Smooth muscle cell (in vitro differentiated cells): ENCODE data around the gene DCX. TPM values are rescaled to one million over a fixed set of nuclear protein-coding genes. Genes with fewer than 3 reads are reported as not detected.

Experiments
- DNase-seq: peaks from one replicate; lab custom pipeline; 2025; ENCODE audit not compliant: unreplicated experiment; lab: John Stamatoyannopoulos, UW
- H2AFZ ChIP-seq: fragments of 200-600 bp; sonication (generic); 2 replicates; pipeline ENCODE4 v1.6.0; 2016; ENCODE audit warnings: antibody characterized with exemption, low read depth, mild to moderate bottlenecking
- H3F3A ChIP-seq: fragments of 200-600 bp; sonication (generic); 2 replicates; pipeline ENCODE4 v1.6.0; 2017; ENCODE audit warnings: antibody characterized with exemption, low read depth
- H3K27ac ChIP-seq: fragments of 200-600 bp; sonication (generic); 2 replicates; pipeline ENCODE4 v1.5.1; 2016; ENCODE audit warnings: low read depth, mild to moderate bottlenecking
- H3K27me3 ChIP-seq: fragments of 200-600 bp; sonication (generic); 2 replicates; pipeline ENCODE4 v1.6.1; 2016; ENCODE audit warnings: low read depth, mild to moderate bottlenecking
- H3K36me3 ChIP-seq: fragments of 200-600 bp; sonication (generic); 2 replicates; pipeline ENCODE4 v1.5.1; 2016; ENCODE audit warnings: low read depth
- H3K4me1 ChIP-seq: fragments of 200-600 bp; sonication (generic); 2 replicates; pipeline ENCODE4 v1.5.1; 2016; ENCODE audit warnings: low read depth
- H3K4me2 ChIP-seq: fragments of 200-600 bp; sonication (generic); 2 replicates; pipeline ENCODE4 v1.6.0; 2016; ENCODE audit warnings: mild to moderate bottlenecking
- H3K4me3 ChIP-seq: fragments of 200-600 bp; sonication (generic); 2 replicates; pipeline ENCODE4 v1.5.1; 2016; ENCODE audit warnings: mild to moderate bottlenecking
- H3K79me2 ChIP-seq: fragments of 200-600 bp; sonication (generic); 2 replicates; pipeline ENCODE4 v1.6.0; 2016; ENCODE audit warnings: low read depth, mild to moderate bottlenecking
- H3K9ac ChIP-seq: fragments of 200-600 bp; sonication (generic); 2 replicates; pipeline ENCODE4 v1.6.0; 2016; ENCODE audit warnings: low read depth
- H3K9me3 ChIP-seq: fragments of 200-600 bp; sonication (generic); replicated peaks from 2 replicates; pipeline ENCODE4 v1.5.1; 2016; ENCODE audit warnings: low read depth
- H4K20me1 ChIP-seq: fragments of 200-600 bp; sonication (generic); 2 replicates; pipeline ENCODE4 v1.6.0; 2016; ENCODE audit warnings: low read depth
- WGBS: methylation state at CpG from one replicate; pipeline ENCODE4 v1.1.7; 2016; ENCODE audit warnings: low lambda C conversion rate; 5-methylcytosine and 5-hydroxymethylcytosine counted together
- polyA plus RNA-seq: library from polyadenylated mRNA; unstranded; fragments of >200 nt; fragmentation: Nextera tagmentation; extraction: Ambion mirVana; gene quantifications from 2 replicates; pipeline ENCODE4 v1.2.1, GENCODE V29; 2016
- total RNA-seq: library from RNA; depleted of rRNA; stranded (reverse); fragments of >200 nt; gene quantifications from 2 replicates; pipeline ENCODE4 v1.2.3, GENCODE V29; 2014
- TF ChIP-seq, protein P1 (sequence below): fragments of 200-600 bp; sonication (generic); IDR thresholded peaks from 2 replicates; pipeline ENCODE4 v1.5.1; 2017; ENCODE audit warnings: borderline replicate concordance, mild to moderate bottlenecking, antibody characterized with exemption; ENCODE audit not compliant: insufficient read depth, poor library complexity, severe bottlenecking

The DCX gene
- total and polyA plus RNA-seq, 2 experiments from 2014 or later: 0.09 TPM; not detected in 1

DNA sequence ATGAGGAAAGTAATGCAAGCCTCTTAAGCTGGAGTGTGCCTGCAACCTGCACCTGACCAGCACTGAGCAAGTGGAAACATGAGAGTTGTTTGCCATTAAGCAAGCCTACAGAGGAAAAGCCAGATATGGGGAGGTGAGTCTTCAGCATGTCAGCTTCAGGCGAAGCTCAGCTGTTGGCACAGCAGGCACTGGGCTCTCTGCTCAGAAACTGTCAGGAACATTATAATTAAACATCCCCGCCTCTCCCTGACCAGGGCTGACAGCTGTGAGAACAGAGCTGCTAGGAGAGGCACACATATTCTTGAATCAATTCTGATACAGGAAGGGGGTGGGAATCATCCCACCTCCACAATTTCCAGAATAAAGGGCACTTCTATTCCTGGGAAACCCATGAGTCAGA is 19.0 kb upstream of the DCX start:
- H3K79me2 ChIP-seq: no peaks in the 10 kb centered on the region
- H3K27me3 ChIP-seq: no peaks in the 10 kb centered on the region
- H2AFZ ChIP-seq: no peak overlapping the region
- no peaks in the 10 kb centered on the region for H3K4me1 ChIP-seq
- H3K9ac ChIP-seq: no peak overlapping the region
- H3K4me2 ChIP-seq: no peak overlapping the region
- no peaks in the 10 kb centered on the region for H3K9me3 ChIP-seq
- no peak overlapping the region for H3K4me3 ChIP-seq
- no peak overlapping the region for H3K27ac ChIP-seq
- 78% methylated on average over 2 of the region's 2 CpGs for WGBS
- no peaks in the 10 kb centered on the region for H3F3A ChIP-seq
- TF ChIP-seq, protein P1, sequence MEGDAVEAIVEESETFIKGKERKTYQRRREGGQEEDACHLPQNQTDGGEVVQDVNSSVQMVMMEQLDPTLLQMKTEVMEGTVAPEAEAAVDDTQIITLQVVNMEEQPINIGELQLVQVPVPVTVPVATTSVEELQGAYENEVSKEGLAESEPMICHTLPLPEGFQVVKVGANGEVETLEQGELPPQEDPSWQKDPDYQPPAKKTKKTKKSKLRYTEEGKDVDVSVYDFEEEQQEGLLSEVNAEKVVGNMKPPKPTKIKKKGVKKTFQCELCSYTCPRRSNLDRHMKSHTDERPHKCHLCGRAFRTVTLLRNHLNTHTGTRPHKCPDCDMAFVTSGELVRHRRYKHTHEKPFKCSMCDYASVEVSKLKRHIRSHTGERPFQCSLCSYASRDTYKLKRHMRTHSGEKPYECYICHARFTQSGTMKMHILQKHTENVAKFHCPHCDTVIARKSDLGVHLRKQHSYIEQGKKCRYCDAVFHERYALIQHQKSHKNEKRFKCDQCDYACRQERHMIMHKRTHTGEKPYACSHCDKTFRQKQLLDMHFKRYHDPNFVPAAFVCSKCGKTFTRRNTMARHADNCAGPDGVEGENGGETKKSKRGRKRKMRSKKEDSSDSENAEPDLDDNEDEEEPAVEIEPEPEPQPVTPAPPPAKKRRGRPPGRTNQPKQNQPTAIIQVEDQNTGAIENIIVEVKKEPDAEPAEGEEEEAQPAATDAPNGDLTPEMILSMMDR: no peak
- no peak for DNase-seq
- H4K20me1 ChIP-seq: no peaks in the 10 kb centered on the region
- no peaks in the 10 kb centered on the region for H3K36me3 ChIP-seq

DNA sequence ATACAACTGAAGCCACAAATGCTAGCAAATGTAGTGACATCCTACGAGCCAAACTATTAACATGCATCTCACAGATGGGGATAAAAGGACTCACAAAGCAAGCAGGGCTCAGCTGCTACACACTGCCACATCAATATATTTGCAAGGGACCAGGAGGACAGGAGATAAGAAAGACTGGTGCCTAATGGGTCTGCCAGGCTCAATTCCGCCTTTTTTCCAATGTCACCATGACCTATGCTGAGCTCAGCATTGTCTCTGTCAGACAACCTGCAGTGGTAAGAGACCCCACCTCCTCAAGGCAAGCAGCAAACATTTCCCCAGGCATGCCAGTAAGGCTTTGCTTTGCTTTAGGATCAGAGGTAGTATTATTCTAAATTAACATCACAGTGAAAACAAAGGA is 435 bp downstream of the DCX start:
- TF ChIP-seq, protein P1: no peak
- Histone ChIP-seq H3F3A (no peaks in the 10 kb centered on the region), H3K4me3 (no peak overlapping the region), H3K79me2 (no peaks in the 10 kb centered on the region), H3K9me3 (no peaks in the 10 kb centered on the region), H3K4me1 (peaks cover 14% of the 10 kb centered on the region), H4K20me1 (no peaks in the 10 kb centered on the region), H2AFZ (no peak overlapping the region), H3K27me3 (no peaks in the 10 kb centered on the region), H3K4me2 (no peak overlapping the region), H3K36me3 (no peaks in the 10 kb centered on the region), H3K9ac (no peak overlapping the region), H3K27ac (no peak overlapping the region)
- WGBS: 53% methylated on average over 2 of the region's 2 CpGs
- no peak for DNase-seq

DNA sequence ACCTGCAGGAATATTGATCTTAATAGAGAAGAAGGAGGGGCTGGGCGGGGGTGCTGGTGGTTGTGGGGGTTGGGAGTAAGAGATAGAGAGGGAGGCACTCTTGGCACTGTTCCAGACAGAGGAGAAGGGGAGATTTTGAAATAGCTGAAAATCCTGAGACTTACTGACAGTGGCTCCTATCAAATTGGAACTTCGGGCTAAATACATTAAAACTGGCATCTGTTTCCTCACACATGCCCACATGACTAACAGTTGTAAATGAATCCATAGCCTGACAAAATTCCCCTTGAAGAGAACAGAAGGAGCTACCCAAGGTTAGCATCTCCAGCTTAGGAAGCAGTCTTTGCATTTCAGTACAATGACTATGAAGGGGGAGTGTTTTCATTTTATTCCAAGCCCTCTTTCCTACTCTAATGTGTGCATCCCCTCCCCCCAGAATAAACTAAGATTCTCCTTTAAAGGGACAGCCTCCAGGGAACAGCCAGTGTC is 1.4 kb downstream of the DCX start:
- Histone ChIP-seq H3K4me3 (no peak overlapping the region), H3F3A (no peaks in the 10 kb centered on the region), H4K20me1 (no peaks in the 10 kb centered on the region), H3K4me2 (no peak overlapping the region), H3K9ac (no peak overlapping the region), H3K27me3 (no peaks in the 10 kb centered on the region), H2AFZ (no peak overlapping the region), H3K36me3 (no peaks in the 10 kb centered on the region), H3K27ac (no peak overlapping the region), H3K4me1 (peaks cover 14% of the 10 kb centered on the region), H3K79me2 (no peaks in the 10 kb centered on the region), H3K9me3 (no peaks in the 10 kb centered on the region)
- TF ChIP-seq, protein P1: no peak
- DNase-seq: no peak
- 32% methylated on average over 1 of the region's 2 CpGs for WGBS

DNA sequence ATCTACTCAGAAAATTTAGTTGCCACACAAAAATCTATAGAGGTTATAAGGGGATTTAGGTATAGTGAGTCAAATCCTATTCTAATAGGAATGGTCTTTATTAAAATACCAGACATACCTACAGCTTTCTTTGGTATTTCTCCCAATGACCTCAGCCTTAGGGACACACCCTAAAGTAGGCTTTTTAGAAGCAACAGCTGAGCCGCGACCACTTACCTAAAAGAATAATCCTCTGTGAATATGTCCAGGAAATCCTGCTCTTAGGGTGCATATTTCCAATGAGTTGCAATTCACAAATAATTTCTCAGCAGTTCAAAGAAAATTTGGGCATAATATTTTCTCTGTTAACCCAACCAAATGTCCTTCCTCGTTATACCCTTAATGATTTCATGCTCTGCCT is 2.7 kb downstream of the DCX start:
- H3K9ac ChIP-seq: no peak overlapping the region
- TF ChIP-seq, protein P1: no peak
- H3K9me3 ChIP-seq: no peaks in the 10 kb centered on the region
- no peaks in the 10 kb centered on the region for H3K27me3 ChIP-seq
- WGBS: 80% methylated on average over 3 of the region's 3 CpGs
- no peak overlapping the region for H3K4me2 ChIP-seq
- peaks cover 14% of the 10 kb centered on the region for H3K4me1 ChIP-seq
- no peaks in the 10 kb centered on the region for H3K36me3 ChIP-seq
- H3K4me3 ChIP-seq: no peak overlapping the region
- no peak for DNase-seq
- H4K20me1 ChIP-seq: no peaks in the 10 kb centered on the region
- no peak overlapping the region for H3K27ac ChIP-seq
- H2AFZ ChIP-seq: no peak overlapping the region
- H3F3A ChIP-seq: no peaks in the 10 kb centered on the region
- H3K79me2 ChIP-seq: no peaks in the 10 kb centered on the region
